GM12874 (cell line): ENCODE measurements around the gene UBLCP1.

Source experiments
- TF ChIP-seq, protein P1 (sequence below): IDR thresholded peaks from 2 replicates; pipeline ENCODE4 v1.5.1; 2011; ENCODE audit warnings: low read depth, mild to moderate bottlenecking, control low read depth, low read length, moderate library complexity; ENCODE audit not compliant: insufficient read depth

UBLCP1 gene

DNA sequence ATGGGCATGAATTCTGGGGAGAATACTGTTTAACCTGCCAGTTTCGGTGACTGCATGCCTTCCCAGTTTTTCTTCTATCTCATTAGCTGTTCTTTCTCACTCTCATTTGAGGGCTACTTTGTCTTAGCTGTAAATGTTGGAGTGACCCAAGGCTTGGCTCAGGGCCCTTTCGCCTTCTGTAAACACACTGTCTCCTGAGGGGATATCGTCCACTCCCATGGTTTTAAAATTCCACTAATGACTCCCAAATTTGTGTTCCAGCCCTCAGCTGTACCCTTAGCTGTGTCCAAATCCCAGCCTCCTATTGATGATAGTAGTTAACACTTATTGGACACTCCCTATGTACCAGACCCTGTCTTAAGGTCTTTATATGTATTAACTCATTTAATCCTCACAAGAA is 39.6 kb upstream of the UBLCP1 start:
- TF ChIP-seq, protein P1, sequence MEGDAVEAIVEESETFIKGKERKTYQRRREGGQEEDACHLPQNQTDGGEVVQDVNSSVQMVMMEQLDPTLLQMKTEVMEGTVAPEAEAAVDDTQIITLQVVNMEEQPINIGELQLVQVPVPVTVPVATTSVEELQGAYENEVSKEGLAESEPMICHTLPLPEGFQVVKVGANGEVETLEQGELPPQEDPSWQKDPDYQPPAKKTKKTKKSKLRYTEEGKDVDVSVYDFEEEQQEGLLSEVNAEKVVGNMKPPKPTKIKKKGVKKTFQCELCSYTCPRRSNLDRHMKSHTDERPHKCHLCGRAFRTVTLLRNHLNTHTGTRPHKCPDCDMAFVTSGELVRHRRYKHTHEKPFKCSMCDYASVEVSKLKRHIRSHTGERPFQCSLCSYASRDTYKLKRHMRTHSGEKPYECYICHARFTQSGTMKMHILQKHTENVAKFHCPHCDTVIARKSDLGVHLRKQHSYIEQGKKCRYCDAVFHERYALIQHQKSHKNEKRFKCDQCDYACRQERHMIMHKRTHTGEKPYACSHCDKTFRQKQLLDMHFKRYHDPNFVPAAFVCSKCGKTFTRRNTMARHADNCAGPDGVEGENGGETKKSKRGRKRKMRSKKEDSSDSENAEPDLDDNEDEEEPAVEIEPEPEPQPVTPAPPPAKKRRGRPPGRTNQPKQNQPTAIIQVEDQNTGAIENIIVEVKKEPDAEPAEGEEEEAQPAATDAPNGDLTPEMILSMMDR: no peak

- TF ChIP-seq, protein P1: no peak
Measured at GRCh38 chr5:159224471-159224870, 38.6 kb upstream of the UBLCP1 start.

- TF ChIP-seq, protein P1: no peak
Measured at GRCh38 chr5:159226451-159226850, 36.6 kb upstream of the UBLCP1 start.

GRCh38 chr5:159227452-159227851 is 35.6 kb upstream of the UBLCP1 start:
- TF ChIP-seq, protein P1: no peak

GRCh38 chr5:159230657-159231056 is 32.4 kb upstream of the UBLCP1 start:
- TF ChIP-seq, protein P1: no peak

DNA sequence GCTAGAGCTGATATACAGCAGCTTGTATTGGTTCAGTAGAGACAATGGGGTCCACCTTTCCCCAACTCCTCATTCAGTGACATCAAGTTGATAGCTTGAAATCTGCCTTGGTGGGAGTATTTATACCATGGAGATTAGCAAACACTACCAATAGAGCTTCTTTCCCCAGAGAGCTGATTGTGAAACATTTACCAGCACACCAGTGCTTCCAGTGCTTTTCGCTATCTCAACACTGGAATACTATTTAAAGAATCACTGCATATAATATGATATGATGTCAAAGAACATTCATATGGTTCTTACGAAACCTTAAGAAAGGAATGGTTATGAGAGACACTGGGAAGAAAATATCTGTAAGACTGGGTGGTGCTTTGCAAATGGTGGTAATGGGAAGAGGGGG is 31.9 kb upstream of the UBLCP1 start:
- TF ChIP-seq, protein P1: no peak

DNA sequence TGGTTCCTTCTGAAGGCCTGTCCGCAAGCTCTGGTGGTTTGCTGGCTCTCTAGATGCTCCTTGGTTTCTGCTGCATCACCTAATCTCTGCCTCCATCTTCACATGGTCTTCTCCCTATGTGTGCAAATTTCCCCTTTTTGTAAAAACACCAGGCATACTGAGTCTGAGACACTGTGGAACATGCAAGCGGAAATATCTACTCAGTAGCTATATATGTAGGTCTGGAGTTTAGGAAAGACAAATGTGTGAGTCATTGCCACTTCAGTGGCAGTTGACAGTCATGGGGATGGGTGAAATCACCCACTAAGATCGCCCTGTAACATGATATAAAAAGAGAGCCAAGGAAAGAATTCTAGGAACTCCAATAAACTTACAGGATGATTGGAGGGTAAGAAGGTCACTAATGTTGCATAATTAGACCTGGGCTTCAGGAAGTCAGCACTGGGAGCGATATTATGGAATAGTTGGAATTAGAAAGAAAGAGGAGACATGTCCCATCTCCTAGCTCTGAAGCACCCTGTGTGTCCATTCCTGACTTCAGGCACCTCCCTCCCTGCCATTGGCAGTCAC is 22.7 kb upstream of the UBLCP1 start:
- TF ChIP-seq, protein P1: no peak
